SW 1271 (cell line): Measurements from ENCODE around the gene SPRED2.
A peak's percentile ranks its signal among the peaks of the same experiment; 100 is the strongest.

Experiments
- DNase-seq, 2 experiments: peaks; one replicate each; lab custom pipeline; 2025; lab: John Stamatoyannopoulos, UW

The SPRED2 gene

DNA sequence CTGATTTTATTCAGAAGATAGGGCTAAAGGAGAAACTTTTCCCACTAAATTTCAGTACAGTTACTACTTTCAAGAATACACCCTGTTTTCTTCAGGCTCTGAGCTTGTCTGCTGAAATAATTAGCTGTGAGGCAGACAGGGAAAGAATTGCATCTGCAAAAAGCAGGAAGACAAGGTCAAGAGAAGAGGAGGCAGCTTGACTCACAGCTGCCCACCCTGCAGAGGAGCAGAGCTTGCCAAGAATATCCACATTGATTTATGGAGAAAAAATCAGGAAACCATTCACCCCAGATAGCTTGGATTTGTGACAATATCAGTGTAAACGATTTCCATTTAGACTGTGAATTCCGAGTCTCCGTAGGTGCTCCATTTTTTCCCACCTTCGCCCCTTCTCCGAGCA, 155.8 kb downstream of the SPRED2 start:
- DNase-seq: no peak

DNA sequence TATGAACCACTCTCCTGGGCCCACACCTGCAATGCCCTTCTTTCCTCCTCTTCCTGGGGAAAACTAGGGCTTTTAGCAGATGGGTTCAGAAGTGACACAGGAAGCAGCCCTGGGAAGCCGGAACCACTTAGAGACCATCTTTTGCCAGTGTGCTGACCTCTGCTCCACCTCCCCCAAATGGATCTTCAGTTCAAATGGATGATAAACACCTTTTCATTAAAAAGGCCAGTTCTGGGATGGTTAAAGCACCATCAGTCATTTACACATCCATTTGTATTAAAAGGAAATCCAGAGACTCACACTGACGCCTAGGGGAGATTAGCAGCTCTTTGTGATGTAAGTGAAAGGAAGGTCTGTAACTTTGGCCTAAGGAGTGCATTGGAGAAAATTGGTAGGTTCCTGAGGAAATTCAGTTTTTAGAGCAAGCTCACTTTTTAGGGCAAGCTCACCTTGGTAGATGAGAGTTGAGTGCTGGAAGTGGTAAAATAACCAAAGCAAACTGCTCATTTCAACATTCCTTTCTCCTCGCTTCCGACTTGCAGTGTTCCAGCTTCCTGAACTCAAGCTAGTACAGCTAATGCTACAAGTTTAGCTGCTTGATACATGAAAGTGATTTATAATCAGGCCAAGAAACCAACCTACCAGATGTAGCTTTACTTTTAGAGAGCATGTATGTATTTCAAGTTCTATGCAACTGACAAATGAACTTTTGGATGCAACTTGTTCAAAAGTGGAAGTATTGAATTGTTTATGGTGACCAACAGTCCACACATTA, 157.1 kb downstream of the SPRED2 start:
- no peak for DNase-seq

DNA sequence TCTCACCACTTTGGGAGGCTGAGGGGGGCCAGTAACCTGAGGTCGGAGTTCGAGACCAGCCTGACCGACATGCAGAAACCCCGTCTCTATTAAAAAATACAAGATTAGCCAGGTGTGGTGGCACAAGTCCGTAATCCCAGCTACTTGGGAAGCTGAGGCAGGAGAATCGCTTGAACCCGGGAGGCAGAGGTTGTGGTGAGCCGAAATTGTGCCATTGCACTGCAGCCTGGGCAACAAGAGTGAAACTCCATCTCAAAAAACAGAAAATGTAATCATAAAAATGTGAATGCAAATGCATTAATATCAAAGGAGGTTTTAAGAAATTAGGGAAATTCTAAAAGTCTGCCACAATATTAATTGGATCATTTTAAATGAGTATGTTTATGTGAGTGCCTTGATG, 159.1 kb downstream of the SPRED2 start:
- no peak for DNase-seq

DNA sequence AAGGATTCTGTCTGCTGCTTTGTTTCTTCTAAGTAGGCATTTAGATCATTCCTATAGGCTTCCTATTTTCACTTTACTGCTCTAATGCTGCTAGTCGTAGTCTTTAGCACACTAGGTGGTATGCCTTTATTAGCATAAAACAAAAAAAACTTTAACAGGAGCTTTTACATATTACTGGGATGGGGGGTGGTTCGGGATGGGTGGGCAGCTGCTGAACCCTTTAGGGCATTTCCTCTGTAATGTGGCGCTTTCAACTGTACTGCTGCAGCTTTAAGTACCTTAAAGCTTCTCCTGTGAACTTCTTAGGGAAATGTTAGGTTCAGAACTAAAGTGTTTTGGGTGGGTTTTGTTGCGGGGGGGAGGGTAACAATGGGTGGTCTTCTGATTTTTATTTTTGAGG, 163.4 kb downstream of the SPRED2 start:
- DNase-seq: no peak

DNA sequence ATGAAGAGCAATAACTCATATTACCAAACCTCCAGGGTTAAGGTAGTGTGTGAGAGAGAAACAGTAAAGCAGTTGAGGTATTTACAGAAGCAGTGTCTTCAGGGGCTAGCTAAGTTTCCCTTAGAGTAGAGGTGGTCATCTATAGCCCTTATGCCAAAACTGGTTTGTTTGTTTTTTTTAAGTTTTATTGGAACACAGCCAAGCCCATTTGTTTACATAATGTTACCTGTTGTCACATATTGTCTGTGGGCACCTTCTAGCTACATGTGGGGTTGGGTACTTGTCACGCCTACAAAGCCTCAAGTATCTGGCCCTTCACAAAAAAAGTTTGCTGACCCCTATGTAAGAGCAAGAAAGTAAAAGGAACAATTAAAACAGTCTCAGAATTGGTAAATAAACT, 165.4 kb downstream of the SPRED2 start:
- DNase-seq: no peak

DNA sequence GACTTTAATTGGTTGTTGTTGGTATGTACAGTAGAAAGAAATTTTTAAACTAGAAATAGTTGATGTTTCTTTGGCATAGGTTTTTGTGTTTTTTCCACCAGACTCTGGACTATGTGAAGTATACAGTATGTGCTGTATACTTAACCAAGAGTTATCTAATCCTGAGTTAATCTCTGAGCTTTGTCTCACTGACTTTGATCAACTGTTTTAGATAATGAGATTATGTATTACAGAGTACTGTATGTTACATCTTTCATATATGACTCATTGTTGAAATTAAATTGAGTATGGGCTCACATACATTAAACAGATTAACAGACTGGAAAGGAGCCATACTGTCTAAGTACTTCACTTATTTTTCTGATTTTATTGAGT, 166.7 kb downstream of the SPRED2 start:
- no peak for DNase-seq

DNA sequence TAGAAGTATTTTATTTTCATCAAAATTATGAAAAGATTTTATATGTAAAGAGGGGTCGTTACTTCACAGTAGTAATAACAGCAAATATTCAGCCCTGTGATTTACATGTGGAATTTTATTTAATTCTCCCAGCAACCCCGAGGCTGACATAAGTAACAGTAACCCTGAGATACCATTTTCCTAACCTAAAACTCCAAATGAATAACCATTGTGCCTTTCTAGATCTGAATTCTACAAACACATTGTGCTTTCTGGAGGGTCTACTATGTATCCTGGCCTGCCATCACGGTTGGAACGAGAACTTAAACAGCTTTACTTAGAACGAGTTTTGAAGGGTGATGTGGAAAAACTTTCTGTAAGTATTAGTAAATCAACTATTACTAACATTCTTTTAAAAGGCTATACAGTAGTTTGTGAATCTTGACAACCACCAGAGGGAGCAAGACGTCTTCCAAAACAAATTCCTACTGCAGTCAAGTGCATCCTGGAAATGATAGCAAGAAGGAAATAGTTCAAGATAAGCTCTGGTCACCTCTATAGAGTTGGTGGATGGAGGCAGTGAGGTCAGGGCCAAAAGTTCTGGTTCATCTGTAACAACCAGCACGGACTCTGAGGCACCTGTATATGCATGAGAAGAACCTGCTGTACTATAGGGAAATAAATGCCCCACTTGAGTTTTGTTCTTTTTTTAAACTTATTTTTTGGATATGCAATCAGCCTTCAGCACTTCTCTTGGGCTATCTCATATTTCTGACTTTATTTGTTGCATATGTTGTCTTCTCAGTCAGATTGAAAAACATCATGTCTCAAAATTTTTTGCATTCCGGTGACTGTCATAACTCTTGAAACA, 167.4 kb downstream of the SPRED2 start:
- DNase-seq: peak; percentile 15 to 72

DNA sequence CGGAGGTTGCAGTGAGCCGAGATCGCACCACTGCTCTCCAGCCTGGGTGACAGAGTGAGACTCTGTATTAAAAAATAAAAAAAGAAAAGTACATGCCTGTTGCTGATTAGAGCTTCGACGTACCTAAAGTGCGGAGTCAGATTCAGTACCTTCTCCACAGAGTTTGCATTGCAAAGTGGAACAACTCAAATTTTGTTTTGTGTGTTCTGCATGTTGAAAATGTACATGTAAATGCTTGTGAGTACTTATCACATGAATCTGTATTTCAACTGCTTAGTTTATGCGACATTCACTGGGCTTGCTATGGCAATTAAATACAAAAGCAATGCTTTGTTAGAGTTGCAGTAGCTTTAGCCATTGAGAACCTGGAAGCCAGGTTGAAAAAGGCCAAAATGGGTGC, 168.4 kb downstream of the SPRED2 start:
- no peak for DNase-seq

DNA sequence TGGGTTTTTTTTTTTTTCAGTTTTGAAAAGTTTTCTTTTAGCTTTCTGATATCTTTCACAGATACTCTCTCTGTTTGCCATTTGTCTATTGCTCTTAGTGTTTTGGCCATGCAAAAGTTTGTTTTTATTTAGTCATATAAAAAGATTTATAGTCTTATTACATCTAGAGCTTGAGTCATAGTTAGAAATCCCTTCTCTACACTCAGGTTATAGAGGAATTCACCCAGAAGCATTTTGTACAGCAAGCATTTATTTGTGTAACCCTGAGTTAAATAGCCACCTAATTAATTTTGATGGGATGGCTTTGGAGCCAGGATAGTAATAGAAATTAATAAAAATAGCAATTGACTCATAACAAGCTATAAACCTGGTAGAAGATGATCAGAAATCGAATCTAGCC, 169.1 kb downstream of the SPRED2 start:
- no peak for DNase-seq

DNA sequence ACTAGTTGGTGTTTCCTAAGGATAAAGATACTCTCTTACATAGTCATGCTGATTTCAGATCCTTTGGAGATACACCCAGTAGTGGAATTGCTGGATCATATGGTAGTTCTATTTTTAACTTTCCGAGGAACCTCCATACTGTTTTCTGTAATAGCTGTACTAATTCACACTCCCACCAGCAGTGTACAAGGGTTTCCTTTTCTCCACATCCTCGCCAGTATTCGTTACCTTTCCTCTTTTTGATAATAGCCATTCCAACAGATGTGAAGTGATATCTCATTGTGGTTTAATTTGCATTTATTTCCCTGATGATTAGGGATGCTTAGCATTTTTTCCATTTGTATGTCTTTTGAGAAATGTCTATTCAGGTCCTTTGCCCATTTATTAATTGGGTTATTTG, 170.7 kb downstream of the SPRED2 start:
- DNase-seq: no peak
